ENCODE results near the gene FBXO41. TPM values are rescaled to one million over a fixed set of nuclear protein-coding genes. Genes with fewer than 3 reads are reported as not detected.

The FBXO41 gene
- total RNA-seq, 4 donors from 2014 or later = 0.13 to 0.82 (median 0.23) TPM; not detected in 1

DNA sequence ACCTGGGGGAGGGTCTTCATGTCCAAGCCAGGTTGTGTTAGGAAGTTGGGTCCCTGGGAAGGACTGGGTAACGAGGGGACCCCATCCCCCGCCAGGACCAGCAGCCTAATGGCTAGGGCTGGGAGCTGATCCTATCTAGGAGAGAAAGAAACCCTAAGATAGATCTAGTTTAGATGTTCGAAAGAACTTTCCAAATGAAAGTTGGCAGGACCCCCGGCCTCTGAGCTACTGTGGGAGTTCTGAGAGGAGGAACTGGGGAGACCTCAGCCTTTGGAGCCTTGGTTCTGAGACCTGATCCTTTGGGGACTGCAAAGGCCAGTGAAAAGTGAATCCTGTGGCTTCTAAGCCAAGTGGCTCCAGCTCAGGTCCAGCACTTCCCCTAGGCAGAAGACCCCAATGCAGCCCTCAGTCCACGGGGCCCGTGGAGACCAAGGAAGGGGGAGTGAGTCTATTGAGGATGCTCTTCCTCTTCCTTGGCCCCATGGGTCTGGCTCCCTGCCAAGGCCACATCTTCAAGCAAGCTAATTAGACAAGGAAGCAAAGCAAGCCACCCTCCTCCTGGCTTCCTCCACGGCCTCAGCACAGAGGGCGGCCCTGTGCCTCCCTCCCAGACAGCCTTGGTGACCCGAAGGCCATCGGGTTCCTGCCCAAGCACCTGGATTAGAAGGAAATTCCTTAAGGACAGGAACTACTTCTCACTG is 26.7 kb downstream of the FBXO41 start:
- Histone ChIP-seq H3K27ac (no peak overlapping the region), H3K4me1 (no peaks in the 10 kb centered on the region), H3K36me3 (peaks cover 0 to 25% of the 10 kb centered on the region in 2 donors), H3K9me3 (no peaks in the 10 kb centered on the region), H3K27me3 (no peaks in the 10 kb centered on the region), H3K4me3 (no peak overlapping the region)
- intact Hi-C loops (cut with DNase I; ENCODE audit: low total_unique reads) = no loop called here
- in situ Hi-C loops (cut with MboI; ENCODE audit: low sequenced_read_pairs in 4 of 4) = no loop called here
- DNase-seq (no peak), ATAC-seq (no peak)
- no peak for TF ChIP-seq POLR2A (IDR thresholded peaks at IDR 0.05)
- TF ChIP-seq, protein P1, sequence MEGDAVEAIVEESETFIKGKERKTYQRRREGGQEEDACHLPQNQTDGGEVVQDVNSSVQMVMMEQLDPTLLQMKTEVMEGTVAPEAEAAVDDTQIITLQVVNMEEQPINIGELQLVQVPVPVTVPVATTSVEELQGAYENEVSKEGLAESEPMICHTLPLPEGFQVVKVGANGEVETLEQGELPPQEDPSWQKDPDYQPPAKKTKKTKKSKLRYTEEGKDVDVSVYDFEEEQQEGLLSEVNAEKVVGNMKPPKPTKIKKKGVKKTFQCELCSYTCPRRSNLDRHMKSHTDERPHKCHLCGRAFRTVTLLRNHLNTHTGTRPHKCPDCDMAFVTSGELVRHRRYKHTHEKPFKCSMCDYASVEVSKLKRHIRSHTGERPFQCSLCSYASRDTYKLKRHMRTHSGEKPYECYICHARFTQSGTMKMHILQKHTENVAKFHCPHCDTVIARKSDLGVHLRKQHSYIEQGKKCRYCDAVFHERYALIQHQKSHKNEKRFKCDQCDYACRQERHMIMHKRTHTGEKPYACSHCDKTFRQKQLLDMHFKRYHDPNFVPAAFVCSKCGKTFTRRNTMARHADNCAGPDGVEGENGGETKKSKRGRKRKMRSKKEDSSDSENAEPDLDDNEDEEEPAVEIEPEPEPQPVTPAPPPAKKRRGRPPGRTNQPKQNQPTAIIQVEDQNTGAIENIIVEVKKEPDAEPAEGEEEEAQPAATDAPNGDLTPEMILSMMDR (IDR thresholded peaks at IDR 0.05 in 4 of 5, conservative IDR thresholded peaks at IDR 0.05 in 1 of 5) = no peak

DNA sequence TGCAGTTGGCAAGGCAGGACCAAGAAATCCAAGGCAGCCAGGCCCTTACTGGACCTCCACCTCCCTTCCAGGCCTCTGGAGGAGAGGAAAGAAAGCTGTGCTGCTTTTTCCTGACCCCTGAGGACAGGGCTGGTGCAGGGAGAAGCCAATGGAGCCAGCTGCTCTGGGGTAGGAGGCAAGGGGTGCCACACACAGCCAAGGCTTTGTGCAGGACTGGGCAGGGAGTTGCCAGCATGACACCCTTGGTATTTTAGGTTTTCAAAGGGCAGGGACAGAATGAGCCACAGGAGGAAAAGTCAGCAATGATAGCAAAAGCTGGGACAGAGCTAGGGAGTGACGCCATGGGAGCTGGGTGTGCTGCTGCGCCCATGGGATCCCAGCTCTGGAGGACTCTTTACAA is 27.3 kb downstream of the FBXO41 start:
- Histone ChIP-seq H3K27me3 (no peaks in the 10 kb centered on the region), H3K9me3 (no peaks in the 10 kb centered on the region), H3K27ac (no peak overlapping the region), H3K36me3 (peaks cover 0 to 30% of the 10 kb centered on the region in 2 donors), H3K4me3 (no peak overlapping the region), H3K4me1 (no peaks in the 10 kb centered on the region)
- intact Hi-C loops (cut with DNase I; ENCODE audit: low total_unique reads) (no loop called here), in situ Hi-C loops (cut with MboI; ENCODE audit: low sequenced_read_pairs in 4 of 4) (no loop called here)
- ATAC-seq (no peak), DNase-seq (no peak)
- TF ChIP-seq, protein P1 (IDR thresholded peaks at IDR 0.05 in 4 of 5, conservative IDR thresholded peaks at IDR 0.05 in 1 of 5) = no peak
- TF ChIP-seq POLR2A (IDR thresholded peaks at IDR 0.05) = no peak

DNA sequence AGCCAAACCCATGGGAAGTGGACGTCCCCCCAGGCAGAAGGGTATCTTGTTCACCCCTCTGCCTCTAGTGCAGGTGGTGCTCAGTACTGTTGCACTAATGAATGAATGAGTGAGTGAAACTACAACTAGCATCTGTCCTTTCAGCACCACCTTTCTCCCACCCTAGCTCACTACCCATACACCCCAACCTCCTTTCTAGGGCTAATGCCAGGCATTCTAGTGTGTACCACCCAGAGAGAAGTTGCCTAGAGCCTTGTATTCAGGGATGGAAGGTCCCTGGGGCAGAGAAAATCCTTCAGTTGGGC is 27.7 kb downstream of the FBXO41 start:
- DNase-seq (no peak), ATAC-seq (no peak)
- H3K9me3 ChIP-seq = no peaks in the 10 kb centered on the region
- no peak overlapping the region for H3K4me3 ChIP-seq
- intact Hi-C loops (cut with DNase I; ENCODE audit: low total_unique reads) = no loop called here
- no peak overlapping the region for H3K27ac ChIP-seq
- no peaks in the 10 kb centered on the region for H3K4me1 ChIP-seq
- TF ChIP-seq POLR2A (IDR thresholded peaks at IDR 0.05) = no peak
- TF ChIP-seq, protein P1 (IDR thresholded peaks at IDR 0.05 in 4 of 5, conservative IDR thresholded peaks at IDR 0.05 in 1 of 5) = no peak
- no peaks in the 10 kb centered on the region for H3K27me3 ChIP-seq
- peaks cover 0 to 35% of the 10 kb centered on the region in 2 donors for H3K36me3 ChIP-seq
- in situ Hi-C loops (cut with MboI; ENCODE audit: low sequenced_read_pairs in 4 of 4) = no loop called here

DNA sequence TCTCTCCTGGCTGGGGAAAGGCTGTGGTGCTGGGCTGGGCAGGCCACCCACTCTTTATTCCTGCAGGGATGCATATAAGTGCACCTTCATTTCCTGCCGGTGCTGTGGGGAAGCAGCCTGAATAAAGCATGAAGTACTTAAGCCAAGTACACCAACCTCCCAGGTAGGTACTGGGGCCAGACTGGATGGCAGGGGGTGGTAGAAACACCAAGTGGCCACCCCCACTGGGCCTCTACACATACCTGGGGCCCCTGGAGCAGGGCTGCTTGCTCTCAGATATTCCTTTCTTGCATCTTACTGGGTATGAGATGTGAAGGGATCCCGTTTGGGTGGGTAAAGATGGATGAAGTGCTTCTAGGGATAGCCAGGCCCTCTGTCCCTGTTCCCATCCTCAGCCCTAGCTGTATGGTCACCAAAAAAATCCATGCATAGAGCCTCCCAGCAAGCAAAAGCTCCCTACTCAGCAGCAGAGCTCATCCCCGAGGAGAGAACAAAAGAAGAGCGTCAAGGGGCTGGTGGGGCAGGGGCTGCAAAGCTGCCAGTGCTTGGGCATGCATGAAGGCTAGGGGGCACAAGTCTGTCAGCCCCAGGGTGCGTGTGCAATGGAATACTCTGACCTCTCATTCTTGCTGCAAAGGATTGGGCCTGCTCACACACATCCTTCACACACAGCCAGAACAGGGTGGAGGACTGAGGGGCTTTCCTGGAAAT is 28.2 kb downstream of the FBXO41 start:
- no peaks in the 10 kb centered on the region for H3K27me3 ChIP-seq
- TF ChIP-seq, protein P1 (IDR thresholded peaks at IDR 0.05 in 4 of 5, conservative IDR thresholded peaks at IDR 0.05 in 1 of 5) = no peak
- no peak for TF ChIP-seq POLR2A (IDR thresholded peaks at IDR 0.05)

More for the DNA sequence above, 28.2 kb downstream of the FBXO41 start:
- Histone ChIP-seq H3K4me3 (no peak overlapping the region), H3K27ac (no peak overlapping the region), H3K9me3 (no peaks in the 10 kb centered on the region), H3K4me1 (peaks cover 0 to under 1% of the 10 kb centered on the region in 2 donors), H3K36me3 (peaks cover 0 to 40% of the 10 kb centered on the region in 2 donors)
- no peak for ATAC-seq
- no peak for DNase-seq
- in situ Hi-C loops (cut with MboI; ENCODE audit: low sequenced_read_pairs in 4 of 4) = no loop called here
- intact Hi-C loops (cut with DNase I; ENCODE audit: low total_unique reads) = no loop called here
